Mononuclear cell (primary cell): ENCODE results near the gene ACLY. TPM values are rescaled to one million over a fixed set of nuclear protein-coding genes. Genes with fewer than 3 reads are reported as not detected.

ENCODE experiments used
- H3K27me3 ChIP-seq: 2 replicates; pipeline ENCODE4 v1.6.0; 2011; ENCODE audit warnings: low read length, control low read depth; ENCODE audit not compliant: insufficient read depth
- H3K4me1 ChIP-seq: 2 replicates; pipeline ENCODE4 v1.5.1; 2011; ENCODE audit warnings: mild to moderate bottlenecking, low read length, control low read depth; ENCODE audit not compliant: insufficient read depth
- H3K4me3 ChIP-seq: 2 replicates; pipeline ENCODE4 v1.5.1; 2011; ENCODE audit warnings: mild to moderate bottlenecking, low read length, moderate library complexity
- H3K9me3 ChIP-seq: 2 replicates; pipeline ENCODE4 v1.5.1; 2011; ENCODE audit warnings: low read depth, mild to moderate bottlenecking, control low read depth, low read length
- total RNA-seq: library from RNA; depleted of rRNA; stranded (reverse); fragments of >200 nt; gene quantifications from one replicate; pipeline ENCODE4 v1.2.3, GENCODE V29; 2012

Gene ACLY
- total RNA-seq, 1 donor, result 23.8 TPM

- Histone ChIP-seq H3K4me3 (no peak overlapping the region), H3K4me1 (no peaks in the 10 kb centered on the region), H3K27me3 (no peaks in the 10 kb centered on the region), H3K9me3 (no peaks in the 10 kb centered on the region)
Measured at GRCh38 chr17:41907633-41908539, 10.9 kb downstream of the ACLY start.

GRCh38 chr17:41907185-41907556 lies 11.6 kb downstream of the ACLY start:
- H3K4me1 ChIP-seq, result no peaks in the 10 kb centered on the region
- no peaks in the 10 kb centered on the region for H3K27me3 ChIP-seq

GRCh38 chr17:41906465-41907184 lies 12.1 kb downstream of the ACLY start:
- Histone ChIP-seq H3K9me3 (no peaks in the 10 kb centered on the region), H3K4me3 (no peak overlapping the region), H3K4me1 (no peaks in the 10 kb centered on the region), H3K27me3 (no peaks in the 10 kb centered on the region)

More at GRCh38 chr17:41907185-41907556, 11.6 kb downstream of the ACLY start:
- Histone ChIP-seq H3K4me3 (no peak overlapping the region), H3K9me3 (no peaks in the 10 kb centered on the region)

- Histone ChIP-seq H3K4me1 (no peaks in the 10 kb centered on the region), H3K27me3 (no peaks in the 10 kb centered on the region), H3K4me3 (no peak overlapping the region), H3K9me3 (no peaks in the 10 kb centered on the region)
Measured at GRCh38 chr17:41905172-41905571, 13.6 kb downstream of the ACLY start.

GRCh38 chr17:41904242-41904841 lies 14.4 kb downstream of the ACLY start:
- Histone ChIP-seq H3K27me3 (no peaks in the 10 kb centered on the region), H3K4me1 (no peaks in the 10 kb centered on the region), H3K4me3 (no peak overlapping the region), H3K9me3 (no peaks in the 10 kb centered on the region)

- no peak overlapping the region for H3K4me3 ChIP-seq
- no peaks in the 10 kb centered on the region for H3K27me3 ChIP-seq
- H3K9me3 ChIP-seq, result no peaks in the 10 kb centered on the region
- H3K4me1 ChIP-seq, result no peaks in the 10 kb centered on the region
Measured at GRCh38 chr17:41901646-41902045, 17.1 kb downstream of the ACLY start.

- no peaks in the 10 kb centered on the region for H3K9me3 ChIP-seq
- no peaks in the 10 kb centered on the region for H3K27me3 ChIP-seq
- H3K4me1 ChIP-seq, result no peaks in the 10 kb centered on the region
- H3K4me3 ChIP-seq, result no peak overlapping the region
Measured at GRCh38 chr17:41896726-41897125, 22.0 kb downstream of the ACLY start.

- Histone ChIP-seq H3K4me3 (no peak overlapping the region), H3K9me3 (no peaks in the 10 kb centered on the region), H3K27me3 (no peaks in the 10 kb centered on the region), H3K4me1 (no peaks in the 10 kb centered on the region)
Measured at GRCh38 chr17:41895617-41896016, 23.1 kb downstream of the ACLY start.

- Histone ChIP-seq H3K27me3 (no peaks in the 10 kb centered on the region), H3K9me3 (no peaks in the 10 kb centered on the region), H3K4me3 (no peak overlapping the region), H3K4me1 (no peaks in the 10 kb centered on the region)
Measured at GRCh38 chr17:41894791-41895331, 23.9 kb downstream of the ACLY start.

- no peak overlapping the region for H3K4me3 ChIP-seq
- no peaks in the 10 kb centered on the region for H3K9me3 ChIP-seq
- H3K27me3 ChIP-seq, result no peaks in the 10 kb centered on the region
Measured at GRCh38 chr17:41893384-41893783, 25.4 kb downstream of the ACLY start.

GRCh38 chr17:41892021-41892376 lies 26.8 kb downstream of the ACLY start:
- H3K4me3 ChIP-seq, result no peak overlapping the region
- no peaks in the 10 kb centered on the region for H3K9me3 ChIP-seq
- H3K27me3 ChIP-seq, result no peaks in the 10 kb centered on the region
- H3K4me1 ChIP-seq, result no peaks in the 10 kb centered on the region

More at GRCh38 chr17:41893384-41893783, 25.4 kb downstream of the ACLY start:
- no peaks in the 10 kb centered on the region for H3K4me1 ChIP-seq

GRCh38 chr17:41891135-41892020 lies 27.4 kb downstream of the ACLY start:
- no peaks in the 10 kb centered on the region for H3K4me1 ChIP-seq
- no peaks in the 10 kb centered on the region for H3K27me3 ChIP-seq
- no peak overlapping the region for H3K4me3 ChIP-seq
- no peaks in the 10 kb centered on the region for H3K9me3 ChIP-seq

- H3K4me1 ChIP-seq, result no peaks in the 10 kb centered on the region
- H3K27me3 ChIP-seq, result no peaks in the 10 kb centered on the region
- H3K4me3 ChIP-seq, result no peak overlapping the region
- H3K9me3 ChIP-seq, result no peaks in the 10 kb centered on the region
Measured at GRCh38 chr17:41888332-41888965, 30.3 kb downstream of the ACLY start.

GRCh38 chr17:41885733-41886132 lies 33.0 kb downstream of the ACLY start:
- no peaks in the 10 kb centered on the region for H3K4me1 ChIP-seq
- no peak overlapping the region for H3K4me3 ChIP-seq
- H3K27me3 ChIP-seq, result no peaks in the 10 kb centered on the region
- H3K9me3 ChIP-seq, result no peaks in the 10 kb centered on the region
